Fibroblast of skin of left quadriceps (primary cell): ENCODE data around the gene PRH1.

Experiments used
- DNase-seq, 2 experiments: peaks; one replicate each; pipeline ENCODE4 v3.0.0-alpha.2; 2013; ENCODE audit warnings: low read depth in 2 of 2

PRH1 gene

GRCh38 chr12:10838461-10838860, 45.6 kb downstream of the PRH1 start:
- DNase-seq, result no peak
